Tibial nerve (tissue), 4 donors: ENCODE results near the gene SFI1. TPM values are rescaled to one million over a fixed set of nuclear protein-coding genes. Genes with fewer than 3 reads are reported as not detected.
"Not testable (repeated sequence)": the region's sequence is repeated elsewhere in the genome, so short reads cannot be mapped to it uniquely, and the experiment has no call there.

ENCODE experiments used
- DNase-seq, 2 donors: peaks; one replicate each; pipeline ENCODE4 v3.0.0-alpha.2; 2019; ENCODE audit warnings: low spot score in 2 of 2
- H3K27ac ChIP-seq, 4 donors: fragments of 200-600 bp; sonication (generic) in 3 of 4; one replicate each; pipeline ENCODE4 v1.5.1; 2017 to 2019; ENCODE audit warnings: mild to moderate bottlenecking in 1 of 4
- H3K27me3 ChIP-seq, 2 donors: fragments of 200-600 bp; sonication (generic) in 1 of 2; one replicate each; pipeline versions ENCODE4 v1.5.1 to v1.6.0; 2017 to 2019
- H3K36me3 ChIP-seq, 3 donors: fragments of 200-600 bp; sonication (generic); one replicate each; pipeline ENCODE4 v1.5.1; 2018 to 2019
- H3K4me1 ChIP-seq, 4 donors: fragments of 200-600 bp; sonication (generic) in 3 of 4; one replicate each; pipeline ENCODE4 v1.5.1; 2017 to 2019
- H3K4me3 ChIP-seq, 4 donors: fragments of 200-600 bp; sonication (generic) in 3 of 4; one replicate each; pipeline ENCODE4 v1.5.1; 2017 to 2019; ENCODE audit warnings: mild to moderate bottlenecking in 1 of 4, moderate library complexity in 1 of 4
- H3K9me3 ChIP-seq, 4 donors: fragments of 200-600 bp; sonication (generic) in 3 of 4; one replicate each; pipeline ENCODE4 v1.5.1; 2017 to 2019
- CTCF ChIP-seq, 5 experiments: fragments of 200-600 bp in 3 of 5; fragments of 450-650 bp in 2 of 5; sonication (generic) in 3 of 5; IDR thresholded peaks; one replicate each; pipeline ENCODE4 v1.5.1; 2016 to 2019; ENCODE audit warnings: antibody characterized with exemption in 5 of 5, mild to moderate bottlenecking in 3 of 5, moderate library complexity in 2 of 5
- EP300 ChIP-seq, 2 donors: sonication (generic); formaldehyde crosslinking; IDR thresholded peaks; one replicate each; pipeline ENCODE4 v1.6.1; 2017; ENCODE audit warnings: antibody characterized with exemption in 2 of 2, mild to moderate bottlenecking in 1 of 2
- POLR2A ChIP-seq, 2 donors: fragments of 450-650 bp; IDR thresholded peaks; one replicate each; pipeline ENCODE4 v1.6.1; 2017; ENCODE audit warnings: antibody characterized with exemption in 2 of 2, mild to moderate bottlenecking in 2 of 2, moderate library complexity in 2 of 2
- WGBS, 2 donors: methylation state at CpG; one replicate each; pipeline ENCODE4 v1.1.5; 2018; 5-methylcytosine and 5-hydroxymethylcytosine counted together
- total RNA-seq, 4 donors: library from RNA; depleted of rRNA; stranded (reverse); fragments of >200 nt; gene quantifications; one replicate each; pipeline ENCODE4 v1.1.0, GENCODE V29; 2016

SFI1 gene
- total RNA-seq, 4 donors from 2014 or later, result 30.4 to 66.9 (median 49.5) TPM

GRCh38 chr22:31497148-31497938 lies 1.0 kb downstream of the SFI1 start:
- Histone ChIP-seq H3K27ac (peak overlapping the region in 3 of 4 donors; percentile 78 to 88 (median 79)), H3K27me3 (no peaks in the 10 kb centered on the region)
- WGBS, 2 donors, result 85 to 87% methylated on average over 10 of the region's 10 CpGs

GRCh38 chr22:31501738-31502137 lies 5.4 kb downstream of the SFI1 start:
- Histone ChIP-seq H3K27ac (no peak overlapping the region), H3K4me3 (no peak overlapping the region), H3K36me3 (peaks cover 0 to 12% (median 0%) of the 10 kb centered on the region in 3 donors), H3K9me3 (no peaks in the 10 kb centered on the region), H3K4me1 (peaks cover 0 to 9% (median 0%) of the 10 kb centered on the region in 4 donors), H3K27me3 (no peaks in the 10 kb centered on the region)
- no peak for TF ChIP-seq EP300 (IDR thresholded peaks at IDR 0.05)
- no peak for TF ChIP-seq POLR2A (IDR thresholded peaks at IDR 0.05)
- no peak for TF ChIP-seq CTCF (IDR thresholded peaks at IDR 0.05)
- no peak for DNase-seq
- WGBS, 2 donors, result 65 to 67% methylated on average over 2 of the region's 2 CpGs

More at GRCh38 chr22:31497148-31497938, 1.0 kb downstream of the SFI1 start:
- Histone ChIP-seq H3K4me3 (peak overlapping the region; percentile 66 to 97 (median 70)), H3K9me3 (no peaks in the 10 kb centered on the region), H3K4me1 (peaks cover 0 to 25% (median 0%) of the 10 kb centered on the region in 4 donors), H3K36me3 (peaks cover 0 to 12% (median 0%) of the 10 kb centered on the region in 3 donors)
- DNase-seq, result no peak
- TF ChIP-seq EP300 (IDR thresholded peaks at IDR 0.05) (no peak), POLR2A (IDR thresholded peaks at IDR 0.05) (no peak), CTCF (IDR thresholded peaks at IDR 0.05) (no peak)

GRCh38 chr22:31503211-31503964 lies 7.1 kb downstream of the SFI1 start:
- peaks cover 0 to 9% (median 0%) of the 10 kb centered on the region in 4 donors for H3K9me3 ChIP-seq
- no peaks in the 10 kb centered on the region for H3K27me3 ChIP-seq
- 93 to 94% methylated on average over 14 of the region's 14 CpGs for WGBS, 2 donors
- DNase-seq, result no peak
- TF ChIP-seq CTCF (IDR thresholded peaks at IDR 0.05) (no peak), POLR2A (IDR thresholded peaks at IDR 0.05) (no peak), EP300 (IDR thresholded peaks at IDR 0.05) (no peak)
- peaks cover 0 to 17% (median 0%) of the 10 kb centered on the region in 3 donors for H3K36me3 ChIP-seq
- no peak overlapping the region for H3K4me3 ChIP-seq
- no peaks in the 10 kb centered on the region for H3K4me1 ChIP-seq
- H3K27ac ChIP-seq, result no peak overlapping the region

GRCh38 chr22:31504282-31504681 lies 7.9 kb downstream of the SFI1 start:
- DNase-seq, result no peak
- Histone ChIP-seq H3K4me1 (no peaks in the 10 kb centered on the region), H3K4me3 (no peak overlapping the region), H3K36me3 (peaks cover 0 to 25% (median 0%) of the 10 kb centered on the region in 3 donors), H3K27me3 (no peaks in the 10 kb centered on the region), H3K9me3 (peaks cover 0 to 9% (median 0%) of the 10 kb centered on the region in 4 donors), H3K27ac (no peak overlapping the region)
- TF ChIP-seq CTCF (IDR thresholded peaks at IDR 0.05), result no peak
- TF ChIP-seq EP300 (IDR thresholded peaks at IDR 0.05), result no peak
- TF ChIP-seq POLR2A (IDR thresholded peaks at IDR 0.05), result no peak
- WGBS, 2 donors, result 64 to 81% methylated on average over 4 of the region's 4 CpGs

GRCh38 chr22:31507517-31507916 lies 11.2 kb downstream of the SFI1 start:
- H3K9me3 ChIP-seq, H3K27me3 ChIP-seq, H3K27ac ChIP-seq, H3K4me3 ChIP-seq, DNase-seq, H3K4me1 ChIP-seq: not testable (repeated sequence)
- peaks cover 0 to 33% (median 0%) of the 10 kb centered on the region in 3 donors for H3K36me3 ChIP-seq
